ENCODE results near the gene THOC2.

The THOC2 gene

GRCh38 chrX:123749643-123750042 is 16.8 kb upstream of the THOC2 start:
- Histone ChIP-seq H3K27ac (no peak overlapping the region), H3K36me3 (no peaks in the 10 kb centered on the region), H3K9me3 (ENCODE audit: severe bottlenecking) (no peaks in the 10 kb centered on the region), H3K4me3 (ENCODE audit: low read depth, low read length) (no peak overlapping the region), H3K27me3 (ENCODE audit: insufficient read depth, low read depth, severe bottlenecking) (peaks cover 3% of the 10 kb centered on the region)
- no peak for DNase-seq
- no peak for TF ChIP-seq CTCF (IDR thresholded peaks at IDR 0.05; ENCODE audit: low read depth, low read length)

- H3K27me3 ChIP-seq (ENCODE audit: insufficient read depth, low read depth, severe bottlenecking) = no peaks in the 10 kb centered on the region
- H3K4me3 ChIP-seq (ENCODE audit: low read depth, low read length) = no peak overlapping the region
- no peak for TF ChIP-seq CTCF (IDR thresholded peaks at IDR 0.05; ENCODE audit: low read depth, low read length)
- no peaks in the 10 kb centered on the region for H3K9me3 ChIP-seq (ENCODE audit: severe bottlenecking)
- H3K36me3 ChIP-seq = no peaks in the 10 kb centered on the region
- no peak overlapping the region for H3K27ac ChIP-seq
- no peak for DNase-seq
These were observed 12.7 kb upstream of the THOC2 start for GRCh38 chrX:123745511-123745910.

DNA sequence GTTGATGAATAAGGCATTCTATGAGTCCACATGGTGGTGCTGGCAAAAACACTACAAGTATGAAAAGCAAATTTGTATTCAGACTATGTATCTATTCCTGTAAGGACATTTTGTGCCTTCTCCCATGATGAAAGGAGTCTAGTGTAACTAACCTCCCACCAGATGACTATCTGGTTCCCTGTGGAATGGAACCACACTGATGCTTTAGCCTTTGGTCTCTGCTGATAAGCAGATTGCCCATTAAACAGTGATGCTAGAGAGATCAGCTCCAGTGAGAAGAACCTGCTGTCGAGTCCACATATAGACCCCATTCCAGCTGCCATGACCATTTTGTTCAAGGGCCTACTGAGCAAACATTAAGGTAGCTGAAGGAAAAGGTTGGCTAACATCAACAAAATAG is 10.5 kb upstream of the THOC2 start:
- H3K27me3 ChIP-seq (ENCODE audit: insufficient read depth, low read depth, severe bottlenecking) = no peaks in the 10 kb centered on the region
- H3K9me3 ChIP-seq (ENCODE audit: severe bottlenecking) = no peaks in the 10 kb centered on the region
- H3K36me3 ChIP-seq = no peaks in the 10 kb centered on the region
- no peak overlapping the region for H3K27ac ChIP-seq
- H3K4me3 ChIP-seq (ENCODE audit: low read depth, low read length) = no peak overlapping the region
- no peak for DNase-seq
- no peak for TF ChIP-seq CTCF (IDR thresholded peaks at IDR 0.05; ENCODE audit: low read depth, low read length)

DNA sequence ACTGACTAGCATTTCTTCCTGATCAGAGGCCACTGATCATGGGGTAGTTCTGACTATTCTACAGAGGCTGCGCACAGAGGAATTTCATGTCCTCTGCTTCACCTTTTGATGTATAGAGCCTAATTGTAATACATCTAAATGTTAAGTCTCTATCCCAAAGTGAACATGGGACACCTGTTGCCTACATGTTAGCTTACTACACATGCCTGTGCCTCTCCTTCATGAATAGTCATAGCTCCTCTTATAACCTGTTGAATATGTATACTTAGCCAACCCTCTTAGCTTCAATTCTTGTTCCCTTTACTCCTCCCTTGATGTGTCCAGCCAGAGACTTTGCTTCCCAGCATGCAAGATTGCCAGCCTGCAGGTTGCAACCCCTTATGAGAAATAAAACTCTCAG is 9.6 kb upstream of the THOC2 start:
- no peak for DNase-seq
- no peak for TF ChIP-seq CTCF (IDR thresholded peaks at IDR 0.05; ENCODE audit: low read depth, low read length)
- no peak overlapping the region for H3K27ac ChIP-seq

GRCh38 chrX:123740536-123740935 is 7.7 kb upstream of the THOC2 start:
- H3K27ac ChIP-seq = no peak overlapping the region
- H3K27me3 ChIP-seq (ENCODE audit: insufficient read depth, low read depth, severe bottlenecking) = no peaks in the 10 kb centered on the region
- H3K9me3 ChIP-seq (ENCODE audit: severe bottlenecking) = no peaks in the 10 kb centered on the region
- no peaks in the 10 kb centered on the region for H3K36me3 ChIP-seq
- no peak overlapping the region for H3K4me3 ChIP-seq (ENCODE audit: low read depth, low read length)
- no peak for TF ChIP-seq CTCF (IDR thresholded peaks at IDR 0.05; ENCODE audit: low read depth, low read length)
- DNase-seq = no peak

More for the DNA sequence above, 9.6 kb upstream of the THOC2 start:
- no peaks in the 10 kb centered on the region for H3K9me3 ChIP-seq (ENCODE audit: severe bottlenecking)
- no peaks in the 10 kb centered on the region for H3K27me3 ChIP-seq (ENCODE audit: insufficient read depth, low read depth, severe bottlenecking)
- no peak overlapping the region for H3K4me3 ChIP-seq (ENCODE audit: low read depth, low read length)
- H3K36me3 ChIP-seq = no peaks in the 10 kb centered on the region

DNA sequence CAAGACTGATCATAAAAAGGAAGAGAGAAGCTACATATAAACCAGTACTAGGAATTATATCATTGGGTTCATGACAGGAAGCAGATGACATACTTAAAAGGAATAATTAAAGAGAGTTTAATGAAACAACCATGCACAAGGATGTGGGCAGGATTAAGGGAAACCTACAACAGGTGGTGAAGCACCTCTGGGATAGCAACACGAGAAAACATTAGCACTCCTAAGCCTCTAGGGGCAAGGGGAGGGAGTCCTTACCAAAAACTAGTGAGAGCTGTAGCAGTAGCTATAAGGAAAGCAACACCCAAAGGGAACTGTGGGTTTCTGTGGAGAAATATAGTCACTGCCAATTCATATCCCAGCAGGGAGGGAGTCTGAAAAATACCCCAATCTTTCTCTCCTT is 7.2 kb upstream of the THOC2 start:
- no peak for TF ChIP-seq CTCF (IDR thresholded peaks at IDR 0.05; ENCODE audit: low read depth, low read length)

More for the DNA sequence above, 7.2 kb upstream of the THOC2 start:
- no peak overlapping the region for H3K27ac ChIP-seq
- H3K27me3 ChIP-seq (ENCODE audit: insufficient read depth, low read depth, severe bottlenecking) = no peaks in the 10 kb centered on the region
- no peak for DNase-seq
- no peak overlapping the region for H3K4me3 ChIP-seq (ENCODE audit: low read depth, low read length)
- no peaks in the 10 kb centered on the region for H3K36me3 ChIP-seq
- no peaks in the 10 kb centered on the region for H3K9me3 ChIP-seq (ENCODE audit: severe bottlenecking)
